Renal cortical epithelial cell (primary cell): Measurements from ENCODE around the gene ALDH1A1. TPM values are rescaled to one million over a fixed set of nuclear protein-coding genes. Genes with fewer than 3 reads are reported as not detected.

ENCODE experiments used
- DNase-seq: peaks from one replicate; pipeline ENCODE4 v3.0.0-alpha.2; 2011; ENCODE audit warnings: low read depth
- total RNA-seq: library from RNA; depleted of rRNA; stranded (reverse); fragments of >200 nt; gene quantifications from 2 replicates; pipeline ENCODE4 v1.2.3, GENCODE V29; 2014

Gene ALDH1A1
- total RNA-seq, 1 donor from 2014 or later: 164 TPM

- no peak for DNase-seq
Observed at GRCh38 chr9:72917892-72918509, 34.9 kb downstream of the ALDH1A1 start.

- DNase-seq: no peak
Observed at GRCh38 chr9:72915659-72916058, 37.2 kb downstream of the ALDH1A1 start.

- DNase-seq: no peak
Observed at GRCh38 chr9:72914750-72915149, 38.1 kb downstream of the ALDH1A1 start.

- no peak for DNase-seq
Observed at GRCh38 chr9:72913382-72914009, 39.4 kb downstream of the ALDH1A1 start.

- DNase-seq: no peak
Observed at GRCh38 chr9:72912476-72913381, 40.1 kb downstream of the ALDH1A1 start.

- no peak for DNase-seq
Observed at GRCh38 chr9:72911816-72912215, 41.0 kb downstream of the ALDH1A1 start.

GRCh38 chr9:72911247-72911775, 41.5 kb downstream of the ALDH1A1 start:
- no peak for DNase-seq

GRCh38 chr9:72909428-72909827, 43.4 kb downstream of the ALDH1A1 start:
- no peak for DNase-seq

GRCh38 chr9:72907421-72907820, 45.4 kb downstream of the ALDH1A1 start:
- no peak for DNase-seq

GRCh38 chr9:72906810-72907209, 46.0 kb downstream of the ALDH1A1 start:
- DNase-seq: no peak

GRCh38 chr9:72905514-72906480, 47.1 kb downstream of the ALDH1A1 start:
- no peak for DNase-seq

- no peak for DNase-seq
Observed at GRCh38 chr9:72904267-72905093, 48.4 kb downstream of the ALDH1A1 start.

GRCh38 chr9:72903103-72903502, 49.8 kb downstream of the ALDH1A1 start:
- no peak for DNase-seq

- DNase-seq: no peak
Observed at GRCh38 chr9:72902268-72902667, 50.6 kb downstream of the ALDH1A1 start.

GRCh38 chr9:72899734-72900477, 52.9 kb downstream of the ALDH1A1 start:
- DNase-seq: no peak

GRCh38 chr9:72898784-72899733, 53.8 kb downstream of the ALDH1A1 start:
- DNase-seq: no peak

GRCh38 chr9:72898360-72898759, 54.5 kb downstream of the ALDH1A1 start:
- DNase-seq: no peak

- DNase-seq: no peak
Observed at GRCh38 chr9:72897069-72897649, 55.7 kb downstream of the ALDH1A1 start.
